GM21423 (cell line): Measurements from ENCODE around the gene HOXA3.

Experiments
- ATAC-seq: cut with Tn5 transposase; IDR thresholded peaks from one replicate; pipeline ENCODE4 v1.9.1; 2021; ENCODE audit warnings: mild to moderate bottlenecking, moderate library complexity; ENCODE audit not compliant: unreplicated experiment

Gene HOXA3

GRCh38 chr7:27106181-27106900 lies 46.0 kb downstream of the HOXA3 start:
- no peak for ATAC-seq

GRCh38 chr7:27105301-27106031 lies 46.9 kb downstream of the HOXA3 start:
- ATAC-seq: no peak

GRCh38 chr7:27104341-27105058 lies 47.9 kb downstream of the HOXA3 start:
- ATAC-seq: no peak

GRCh38 chr7:27103489-27104226 lies 48.7 kb downstream of the HOXA3 start:
- no peak for ATAC-seq

GRCh38 chr7:27102581-27103442 lies 49.6 kb downstream of the HOXA3 start, which contains the start of gene HOXA2:
TSS of gene HOXA2 (minus strand) at chr7:27102683. CDS start at chr7:27102500, 183 bp downstream.
- no peak for ATAC-seq

- ATAC-seq: no peak
Observed at GRCh38 chr7:27101957-27102580, 50.3 kb downstream of the HOXA3 start.

GRCh38 chr7:27101171-27101956 lies 51.0 kb downstream of the HOXA3 start:
- ATAC-seq: no peak

GRCh38 chr7:27100694-27101170 lies 51.7 kb downstream of the HOXA3 start:
- ATAC-seq: no peak

GRCh38 chr7:27099453-27100370 lies 52.7 kb downstream of the HOXA3 start:
- no peak for ATAC-seq

GRCh38 chr7:27098578-27099451 lies 53.6 kb downstream of the HOXA3 start:
- ATAC-seq: no peak

- no peak for ATAC-seq
Observed at GRCh38 chr7:27097686-27098577, 54.5 kb downstream of the HOXA3 start.

GRCh38 chr7:27096768-27097514 lies 55.4 kb downstream of the HOXA3 start:
- ATAC-seq: no peak

- ATAC-seq: peak; percentile 88
Observed at GRCh38 chr7:27095897-27096767, 56.3 kb downstream of the HOXA3 start, which contains the start of gene HOXA1. TSS of gene HOXA1 (minus strand) at chr7:27096000. CDS start at chr7:27095912, 88 bp downstream.
